ENCODE measurements around the gene TFAP2E. TPM values are rescaled to one million over a fixed set of nuclear protein-coding genes. Genes with fewer than 3 reads are reported as not detected.

Gene TFAP2E
- total RNA-seq, 5 donors from 2014 or later (not counting 1 experiment from before 2014, with no cell fraction given), result 2.8 to 4.6 (median 3.1) TPM

DNA sequence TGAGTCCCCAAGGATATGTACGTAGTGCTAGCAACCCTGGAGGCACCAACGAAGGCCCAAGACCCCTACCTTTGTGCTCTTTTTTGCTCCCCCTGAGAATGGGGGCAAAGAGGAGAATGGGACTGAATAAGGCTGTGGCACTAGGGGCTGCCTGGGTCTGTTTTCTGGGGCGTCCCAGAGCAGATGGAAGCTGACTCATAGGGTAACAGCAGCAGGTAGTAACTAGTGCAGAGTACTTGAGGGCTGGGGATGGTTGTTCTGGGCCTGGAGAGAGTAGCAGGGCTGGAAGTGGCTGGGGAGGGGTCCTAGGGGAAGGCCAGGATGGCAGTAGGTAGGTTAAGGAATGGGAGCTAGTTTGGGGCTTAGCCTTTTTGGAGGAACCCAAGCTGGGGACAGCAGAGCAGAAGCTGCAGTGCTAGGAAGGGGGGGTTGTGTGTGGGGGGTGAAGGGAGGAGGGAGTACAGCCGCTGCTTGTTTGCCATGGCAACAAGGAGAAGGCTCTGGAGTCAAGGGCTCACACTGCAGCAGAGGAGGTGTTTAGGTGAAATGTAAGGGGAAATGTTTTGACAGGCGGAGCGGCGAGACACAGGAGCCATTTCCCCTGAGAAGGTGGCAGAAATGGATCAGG, 13.7 kb upstream of the TFAP2E start:
- no peak for ATAC-seq (replicated peaks in 1 of 4)
- H3K27ac ChIP-seq (ENCODE audit: low read length), result no peak overlapping the region
- Mint-ChIP-seq H3K4me1 (peaks cover 61 to 69% (median 65%) of the 10 kb centered on the region in 3 donors), H3K36me3 (peaks cover 2% of the 10 kb centered on the region), H3K27ac (peak overlapping the region; percentile 75 to 86), H3K4me3 (peak overlapping the region; percentile 37 to 100 (median 55)), H3K27me3 (no peaks in the 10 kb centered on the region), H3K9me3 (no peaks in the 10 kb centered on the region)
- CTCF ChIA-PET, result interaction anchor here (0.6 to 2.0 kb wide), 4 partner anchors 79 to 237 kb away, joined by 3 to 7 read pairs (median 4); no protein-coding TSS in a partner anchor
- WGBS (ENCODE audit: insufficient coverage), result 78% methylated on average over 6 of the region's 7 CpGs
- no peaks in the 10 kb centered on the region for H3K27me3 ChIP-seq (replicated peaks in 1 of 2; ENCODE audit: control insufficient read depth in 2 of 2, extremely low read depth in 1 of 2, insufficient read depth in 2 of 2, low read length in 1 of 2)
- POLR2A ChIA-PET, result interaction anchor here in 1 of 2 donors (0.6 kb wide), 1 partner anchor 891 kb away, joined by 3 read pairs; the partner anchor contains the start of gene OSCP1
- H3K4me3 ChIP-seq (ENCODE audit: control insufficient read depth in 1 of 2, extremely low read depth in 1 of 2, low read length in 1 of 2), result no peak overlapping the region
- H3K4me1 ChIP-seq (ENCODE audit: control insufficient read depth in 1 of 2, extremely low read depth in 1 of 2, insufficient read depth in 2 of 2, low read length in 2 of 2), result peaks cover 16 to 34% of the 10 kb centered on the region in 2 experiments
- H3K9me3 ChIP-seq, result no peaks in the 10 kb centered on the region
- peak in 21 of 35 experiments; percentile 26 to 68 (median 41) for DNase-seq
- H3K36me3 ChIP-seq (ENCODE audit: control insufficient read depth in 2 of 2, extremely low read depth in 1 of 2, insufficient read depth in 1 of 2, low read length in 1 of 2), result peaks cover 0 to 8% of the 10 kb centered on the region in 2 donors

DNA sequence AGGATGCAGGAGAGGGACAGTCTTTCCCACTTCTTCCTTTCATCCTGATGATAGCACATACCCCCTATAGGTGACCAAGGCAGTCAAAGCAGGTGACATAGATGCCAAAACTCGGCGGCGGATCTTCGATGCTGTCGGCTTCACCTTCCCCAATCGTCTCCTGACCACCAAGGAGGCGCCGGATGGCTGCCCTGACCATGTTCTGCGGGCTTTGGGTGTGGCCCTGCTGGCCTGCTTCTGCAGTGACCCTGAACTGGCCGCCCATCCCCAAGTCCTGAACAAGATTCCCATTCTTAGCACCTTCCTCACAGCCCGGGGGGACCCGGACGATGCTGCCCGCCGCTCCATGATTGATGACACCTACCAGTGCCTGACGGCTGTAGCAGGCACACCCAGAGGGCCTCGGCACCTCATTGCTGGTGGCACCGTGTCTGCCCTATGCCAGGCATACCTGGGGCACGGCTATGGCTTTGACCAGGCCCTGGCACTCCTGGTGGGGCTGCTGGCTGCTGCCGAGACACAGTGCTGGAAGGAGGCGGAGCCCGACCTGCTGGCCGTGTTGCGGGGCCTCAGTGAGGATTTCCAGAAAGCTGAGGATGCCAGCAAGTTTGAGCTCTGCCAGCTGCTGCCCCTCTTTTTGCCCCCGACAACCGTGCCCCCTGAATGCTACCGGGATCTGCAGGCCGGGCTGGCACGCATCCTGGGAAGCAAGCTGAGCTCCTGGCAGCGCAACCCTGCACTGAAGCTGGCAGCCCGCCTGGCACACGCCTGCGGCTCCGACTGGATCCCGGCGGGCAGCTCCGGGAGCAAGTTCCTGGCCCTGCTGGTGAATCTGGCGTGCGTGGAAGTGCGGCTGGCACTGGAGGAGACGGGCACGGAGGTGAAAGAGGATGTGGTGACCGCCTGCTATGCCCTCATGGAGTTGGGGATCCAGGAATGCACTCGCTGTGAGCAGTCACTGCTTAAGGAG, 12.6 kb upstream of the TFAP2E start:
- ChIA-PET CTCF (interaction anchor here (1.1 to 2.0 kb wide), 2 partner anchors 109 to 110 kb away, joined by 3 to 7 read pairs; no protein-coding TSS in a partner anchor), POLR2A (no interaction called here)
- H3K9me3 Mint-ChIP-seq, result no peaks in the 10 kb centered on the region
- WGBS (ENCODE audit: insufficient coverage), result 92% methylated on average over 43 of the region's 44 CpGs
- DNase-seq, result no peak
- no peaks in the 10 kb centered on the region for H3K27me3 ChIP-seq (replicated peaks in 1 of 2; ENCODE audit: control insufficient read depth in 2 of 2, extremely low read depth in 1 of 2, insufficient read depth in 2 of 2, low read length in 1 of 2)
- no peak overlapping the region for H3K4me3 ChIP-seq (ENCODE audit: control insufficient read depth in 1 of 2, extremely low read depth in 1 of 2, low read length in 1 of 2)
- H3K36me3 ChIP-seq (ENCODE audit: control insufficient read depth in 2 of 2, extremely low read depth in 1 of 2, insufficient read depth in 1 of 2, low read length in 1 of 2), result peaks cover 0 to 7% of the 10 kb centered on the region in 2 donors
- H3K4me1 Mint-ChIP-seq, result peaks cover 54 to 64% (median 58%) of the 10 kb centered on the region in 3 donors
- peak overlapping the region; percentile 23 to 86 for H3K27ac Mint-ChIP-seq
- no peak overlapping the region for H3K4me3 Mint-ChIP-seq
- no peaks in the 10 kb centered on the region for H3K9me3 ChIP-seq
- H3K36me3 Mint-ChIP-seq, result peaks cover 7% of the 10 kb centered on the region
- H3K27me3 Mint-ChIP-seq, result no peaks in the 10 kb centered on the region
- H3K27ac ChIP-seq (ENCODE audit: low read length), result no peak overlapping the region
- H3K4me1 ChIP-seq (ENCODE audit: control insufficient read depth in 1 of 2, extremely low read depth in 1 of 2, insufficient read depth in 2 of 2, low read length in 2 of 2), result peaks cover 12 to 36% of the 10 kb centered on the region in 2 experiments
- ATAC-seq (replicated peaks in 1 of 4), result no peak

GRCh38 chr1:35561297-35561971, 11.7 kb upstream of the TFAP2E start:
- 89% methylated on average over 10 of the region's 11 CpGs for WGBS (ENCODE audit: insufficient coverage)
- no peak for DNase-seq
- Histone ChIP-seq H3K9me3 (no peaks in the 10 kb centered on the region), H3K36me3 (ENCODE audit: control insufficient read depth in 2 of 2, extremely low read depth in 1 of 2, insufficient read depth in 1 of 2, low read length in 1 of 2) (peaks cover 3 to 7% of the 10 kb centered on the region in 2 donors), H3K27ac (ENCODE audit: low read length) (no peak overlapping the region), H3K4me1 (ENCODE audit: control insufficient read depth in 1 of 2, extremely low read depth in 1 of 2, insufficient read depth in 2 of 2, low read length in 2 of 2) (peaks cover 4 to 35% of the 10 kb centered on the region in 2 experiments), H3K4me3 (ENCODE audit: control insufficient read depth in 1 of 2, extremely low read depth in 1 of 2, low read length in 1 of 2) (no peak overlapping the region), H3K27me3 (replicated peaks in 1 of 2; ENCODE audit: control insufficient read depth in 2 of 2, extremely low read depth in 1 of 2, insufficient read depth in 2 of 2, low read length in 1 of 2) (no peaks in the 10 kb centered on the region)
- H3K36me3 Mint-ChIP-seq, result peaks cover 7% of the 10 kb centered on the region
- H3K4me1 Mint-ChIP-seq, result peaks cover 45 to 55% (median 49%) of the 10 kb centered on the region in 3 donors
- H3K27ac Mint-ChIP-seq, result peak overlapping the region; percentile 17 to 47
- ATAC-seq (replicated peaks in 1 of 4), result no peak
- ChIA-PET POLR2A (interaction anchor here in 1 of 2 donors (0.5 kb wide), 1 partner anchor 233 kb away, joined by 7 read pairs; no protein-coding TSS in a partner anchor), CTCF (no interaction called here)
- no peak overlapping the region for H3K4me3 Mint-ChIP-seq
- no peaks in the 10 kb centered on the region for H3K27me3 Mint-ChIP-seq
- H3K9me3 Mint-ChIP-seq, result no peaks in the 10 kb centered on the region

DNA sequence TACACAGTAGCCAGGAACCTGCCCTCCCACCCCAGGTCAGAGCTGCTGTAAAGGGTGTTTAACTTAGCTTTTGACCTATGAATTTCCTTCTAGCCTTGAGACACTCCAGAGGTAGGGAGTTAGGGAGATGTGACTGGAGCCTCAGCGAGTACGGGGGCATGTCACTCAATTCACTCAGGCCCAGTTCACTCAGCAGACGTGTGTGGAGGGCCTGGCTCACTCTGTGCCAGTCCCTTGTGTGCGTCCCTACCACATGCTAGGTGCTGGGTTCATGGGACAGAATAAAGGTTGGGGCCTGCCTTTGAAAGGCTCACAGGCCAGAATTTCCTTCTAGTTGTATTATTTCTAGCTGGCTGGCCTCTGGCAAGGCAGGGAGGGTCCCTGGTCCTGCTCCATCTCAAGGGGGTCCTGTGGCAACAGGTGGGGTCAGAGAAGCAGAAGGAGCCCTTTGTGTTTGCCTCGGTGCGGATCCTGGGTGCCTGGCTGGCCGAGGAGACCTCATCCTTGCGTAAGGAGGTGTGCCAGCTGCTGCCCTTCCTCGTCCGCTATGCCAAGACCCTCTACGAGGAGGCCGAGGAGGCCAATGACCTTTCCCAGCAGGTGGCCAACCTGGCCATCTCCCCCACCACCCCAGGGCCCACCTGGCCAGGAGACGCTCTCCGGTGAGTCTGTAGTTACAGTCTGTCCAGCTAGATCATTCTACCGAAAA, 11.0 kb upstream of the TFAP2E start:
- H3K27me3 Mint-ChIP-seq, result no peaks in the 10 kb centered on the region
- WGBS (ENCODE audit: insufficient coverage), result 87% methylated on average over 12 of the region's 15 CpGs
- H3K36me3 Mint-ChIP-seq, result peaks cover 7% of the 10 kb centered on the region
- no peaks in the 10 kb centered on the region for H3K9me3 Mint-ChIP-seq
- ATAC-seq (replicated peaks in 1 of 4) (no peak), DNase-seq (no peak)
- peaks cover 3 to 7% of the 10 kb centered on the region in 2 donors for H3K36me3 ChIP-seq (ENCODE audit: control insufficient read depth in 2 of 2, extremely low read depth in 1 of 2, insufficient read depth in 1 of 2, low read length in 1 of 2)
- H3K27ac ChIP-seq (ENCODE audit: low read length), result no peak overlapping the region
- POLR2A ChIA-PET, result interaction anchor here in 1 of 2 donors (0.5 kb wide), 1 partner anchor 232 kb away, joined by 7 read pairs; no protein-coding TSS in a partner anchor
- peaks cover 42 to 51% (median 46%) of the 10 kb centered on the region in 3 donors for H3K4me1 Mint-ChIP-seq
- no peak overlapping the region for H3K4me3 ChIP-seq (ENCODE audit: control insufficient read depth in 1 of 2, extremely low read depth in 1 of 2, low read length in 1 of 2)
- no peaks in the 10 kb centered on the region for H3K27me3 ChIP-seq (replicated peaks in 1 of 2; ENCODE audit: control insufficient read depth in 2 of 2, extremely low read depth in 1 of 2, insufficient read depth in 2 of 2, low read length in 1 of 2)
- CTCF ChIA-PET, result interaction anchor here in 1 of 2 donors (1.0 kb wide), 1 partner anchor 111 kb away, joined by 4 read pairs; no protein-coding TSS in a partner anchor
- H3K4me3 Mint-ChIP-seq, result no peak overlapping the region
- H3K27ac Mint-ChIP-seq, result peak overlapping the region in 1 of 2 donors; percentile 71
- H3K9me3 ChIP-seq, result no peaks in the 10 kb centered on the region
- H3K4me1 ChIP-seq (ENCODE audit: control insufficient read depth in 1 of 2, extremely low read depth in 1 of 2, insufficient read depth in 2 of 2, low read length in 2 of 2), result peaks cover 2 to 30% of the 10 kb centered on the region in 2 experiments

GRCh38 chr1:35563166-35563565, 9.9 kb upstream of the TFAP2E start:
- CTCF ChIA-PET, result interaction anchor here in 1 of 2 donors (1.0 kb wide), 1 partner anchor 112 kb away, joined by 4 read pairs; no protein-coding TSS in a partner anchor
- Histone ChIP-seq H3K4me3 (ENCODE audit: control insufficient read depth in 1 of 2, extremely low read depth in 1 of 2, low read length in 1 of 2) (no peak overlapping the region), H3K9me3 (no peaks in the 10 kb centered on the region), H3K27ac (ENCODE audit: low read length) (no peak overlapping the region), H3K27me3 (replicated peaks in 1 of 2; ENCODE audit: control insufficient read depth in 2 of 2, extremely low read depth in 1 of 2, insufficient read depth in 2 of 2, low read length in 1 of 2) (no peaks in the 10 kb centered on the region), H3K36me3 (ENCODE audit: control insufficient read depth in 2 of 2, extremely low read depth in 1 of 2, insufficient read depth in 1 of 2, low read length in 1 of 2) (peaks cover 3 to 7% of the 10 kb centered on the region in 2 donors), H3K4me1 (ENCODE audit: control insufficient read depth in 1 of 2, extremely low read depth in 1 of 2, insufficient read depth in 2 of 2, low read length in 2 of 2) (peaks cover 0 to 25% of the 10 kb centered on the region in 2 experiments)
- DNase-seq, result no peak
- H3K4me1 Mint-ChIP-seq, result peaks cover 41 to 48% (median 45%) of the 10 kb centered on the region in 3 donors
- WGBS (ENCODE audit: insufficient coverage), result 36% methylated on average over 7 of the region's 12 CpGs
- H3K36me3 Mint-ChIP-seq, result peaks cover 7% of the 10 kb centered on the region
- H3K4me3 Mint-ChIP-seq, result no peak overlapping the region
- no peak for ATAC-seq (replicated peaks in 1 of 4)
- H3K27me3 Mint-ChIP-seq, result no peaks in the 10 kb centered on the region
- no peak overlapping the region for H3K27ac Mint-ChIP-seq
- H3K9me3 Mint-ChIP-seq, result no peaks in the 10 kb centered on the region
- POLR2A ChIA-PET, result no interaction called here
